ENCODE results near the gene LAMA2.

The LAMA2 gene

GRCh38 chr6:129551486-129551885, 668.5 kb downstream of the LAMA2 start:
- TF ChIP-seq POLR2AphosphoS5 (IDR thresholded peaks at IDR 0.05; ENCODE audit: low read depth, low read length) (no peak), TAF1 (IDR thresholded peaks at IDR 0.05; ENCODE audit: borderline replicate concordance, insufficient read depth, low read length) (no peak), FOXP2 (optimal IDR thresholded peaks at IDR 0.05; ENCODE audit: borderline replicate concordance, extremely low read depth, extremely low read length, insufficient read depth) (no peak), SIN3A (IDR thresholded peaks at IDR 0.05; ENCODE audit: borderline replicate concordance, insufficient read depth, low read length) (no peak)
- TF ChIP-seq, protein P1, sequence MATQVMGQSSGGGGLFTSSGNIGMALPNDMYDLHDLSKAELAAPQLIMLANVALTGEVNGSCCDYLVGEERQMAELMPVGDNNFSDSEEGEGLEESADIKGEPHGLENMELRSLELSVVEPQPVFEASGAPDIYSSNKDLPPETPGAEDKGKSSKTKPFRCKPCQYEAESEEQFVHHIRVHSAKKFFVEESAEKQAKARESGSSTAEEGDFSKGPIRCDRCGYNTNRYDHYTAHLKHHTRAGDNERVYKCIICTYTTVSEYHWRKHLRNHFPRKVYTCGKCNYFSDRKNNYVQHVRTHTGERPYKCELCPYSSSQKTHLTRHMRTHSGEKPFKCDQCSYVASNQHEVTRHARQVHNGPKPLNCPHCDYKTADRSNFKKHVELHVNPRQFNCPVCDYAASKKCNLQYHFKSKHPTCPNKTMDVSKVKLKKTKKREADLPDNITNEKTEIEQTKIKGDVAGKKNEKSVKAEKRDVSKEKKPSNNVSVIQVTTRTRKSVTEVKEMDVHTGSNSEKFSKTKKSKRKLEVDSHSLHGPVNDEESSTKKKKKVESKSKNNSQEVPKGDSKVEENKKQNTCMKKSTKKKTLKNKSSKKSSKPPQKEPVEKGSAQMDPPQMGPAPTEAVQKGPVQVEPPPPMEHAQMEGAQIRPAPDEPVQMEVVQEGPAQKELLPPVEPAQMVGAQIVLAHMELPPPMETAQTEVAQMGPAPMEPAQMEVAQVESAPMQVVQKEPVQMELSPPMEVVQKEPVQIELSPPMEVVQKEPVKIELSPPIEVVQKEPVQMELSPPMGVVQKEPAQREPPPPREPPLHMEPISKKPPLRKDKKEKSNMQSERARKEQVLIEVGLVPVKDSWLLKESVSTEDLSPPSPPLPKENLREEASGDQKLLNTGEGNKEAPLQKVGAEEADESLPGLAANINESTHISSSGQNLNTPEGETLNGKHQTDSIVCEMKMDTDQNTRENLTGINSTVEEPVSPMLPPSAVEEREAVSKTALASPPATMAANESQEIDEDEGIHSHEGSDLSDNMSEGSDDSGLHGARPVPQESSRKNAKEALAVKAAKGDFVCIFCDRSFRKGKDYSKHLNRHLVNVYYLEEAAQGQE (IDR thresholded peaks at IDR 0.05; ENCODE audit: insufficient read depth in 1 of 2, low read depth in 2 of 2, low read length in 2 of 2), result no peak

DNA sequence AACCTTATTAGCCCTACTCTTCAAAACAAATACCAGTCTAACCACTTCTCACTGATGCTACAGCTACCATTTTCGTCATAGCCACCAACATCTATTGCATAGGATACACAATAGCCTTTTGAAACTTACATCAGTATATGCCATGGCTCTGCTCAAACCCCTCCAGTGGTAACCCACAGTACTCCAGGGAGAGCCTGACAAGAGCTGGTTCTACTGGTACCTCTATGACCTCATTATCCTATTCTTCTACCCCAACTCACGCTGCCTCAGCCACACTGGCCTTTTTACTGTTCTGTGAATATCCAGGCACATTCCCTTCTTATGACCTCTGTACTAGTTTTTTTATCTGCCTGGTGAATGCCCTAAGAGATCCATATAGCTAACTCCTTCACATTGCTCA, 669.5 kb downstream of the LAMA2 start:
- TF ChIP-seq SIN3A (IDR thresholded peaks at IDR 0.05; ENCODE audit: borderline replicate concordance, insufficient read depth, low read length) (no peak), TAF1 (IDR thresholded peaks at IDR 0.05; ENCODE audit: borderline replicate concordance, insufficient read depth, low read length) (no peak), POLR2AphosphoS5 (IDR thresholded peaks at IDR 0.05; ENCODE audit: low read depth, low read length) (no peak)
- TF ChIP-seq, protein P1 (IDR thresholded peaks at IDR 0.05; ENCODE audit: insufficient read depth in 1 of 2, low read depth in 2 of 2, low read length in 2 of 2), result no peak

DNA sequence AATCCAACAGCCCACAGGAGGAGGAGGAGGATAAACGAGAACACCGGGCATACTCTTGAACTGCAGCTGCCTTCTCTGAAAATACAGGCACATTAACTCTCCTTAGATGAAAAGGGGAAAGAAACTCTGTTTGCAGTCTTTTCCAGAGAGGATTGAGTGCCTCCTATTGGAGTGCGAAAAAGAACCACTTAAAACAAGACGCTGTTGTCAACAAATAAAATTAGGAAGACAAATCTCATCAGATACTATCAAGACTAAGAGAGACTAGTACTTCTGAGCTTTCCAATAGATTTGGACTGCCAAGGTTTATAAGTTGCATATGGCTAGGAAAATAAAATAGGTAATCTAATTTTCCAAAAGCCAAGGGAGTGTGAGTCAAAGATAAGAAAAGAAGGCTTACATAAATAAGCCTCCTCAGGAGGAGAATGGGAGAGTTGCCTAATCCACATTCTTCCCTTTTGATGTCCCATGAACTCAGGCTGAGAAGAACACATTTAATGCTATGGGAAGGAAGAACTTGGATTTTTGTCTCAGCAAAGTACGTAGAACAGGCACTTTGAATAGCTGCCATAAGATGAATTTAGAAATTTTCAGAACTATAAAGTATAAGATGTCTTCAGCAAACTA, 672.4 kb downstream of the LAMA2 start:
- TF ChIP-seq FOXP2 (optimal IDR thresholded peaks at IDR 0.05; ENCODE audit: borderline replicate concordance, extremely low read depth, extremely low read length, insufficient read depth) (no peak), POLR2AphosphoS5 (IDR thresholded peaks at IDR 0.05; ENCODE audit: low read depth, low read length) (no peak), SIN3A (IDR thresholded peaks at IDR 0.05; ENCODE audit: borderline replicate concordance, insufficient read depth, low read length) (no peak), TAF1 (IDR thresholded peaks at IDR 0.05; ENCODE audit: borderline replicate concordance, insufficient read depth, low read length) (no peak)
- TF ChIP-seq, protein P1 (IDR thresholded peaks at IDR 0.05; ENCODE audit: insufficient read depth in 1 of 2, low read depth in 2 of 2, low read length in 2 of 2), result no peak

DNA sequence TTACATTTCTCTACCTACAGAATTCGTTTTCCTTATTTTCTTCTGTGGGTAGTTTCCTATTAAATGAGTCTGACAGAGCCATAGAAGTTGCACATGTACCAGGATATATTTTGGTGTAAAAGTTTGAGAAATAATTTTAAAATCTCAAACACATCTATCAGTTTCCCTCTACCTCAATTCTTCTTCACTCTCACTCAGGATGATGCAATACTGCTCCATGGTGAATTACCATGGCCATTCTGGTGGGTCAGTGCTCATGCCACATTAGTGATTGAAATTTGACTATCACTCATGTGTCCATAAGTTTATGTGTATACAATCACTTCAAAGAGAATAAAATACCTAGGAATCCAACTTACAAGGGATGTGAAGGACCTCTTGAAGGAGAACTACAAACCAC, 675.3 kb downstream of the LAMA2 start:
- no peak for TF ChIP-seq FOXP2 (optimal IDR thresholded peaks at IDR 0.05; ENCODE audit: borderline replicate concordance, extremely low read depth, extremely low read length, insufficient read depth)
- TF ChIP-seq POLR2AphosphoS5 (IDR thresholded peaks at IDR 0.05; ENCODE audit: low read depth, low read length), result no peak
- TF ChIP-seq, protein P1 (IDR thresholded peaks at IDR 0.05; ENCODE audit: insufficient read depth in 1 of 2, low read depth in 2 of 2, low read length in 2 of 2), result no peak
- no peak for TF ChIP-seq TAF1 (IDR thresholded peaks at IDR 0.05; ENCODE audit: borderline replicate concordance, insufficient read depth, low read length)
- no peak for TF ChIP-seq SIN3A (IDR thresholded peaks at IDR 0.05; ENCODE audit: borderline replicate concordance, insufficient read depth, low read length)

DNA sequence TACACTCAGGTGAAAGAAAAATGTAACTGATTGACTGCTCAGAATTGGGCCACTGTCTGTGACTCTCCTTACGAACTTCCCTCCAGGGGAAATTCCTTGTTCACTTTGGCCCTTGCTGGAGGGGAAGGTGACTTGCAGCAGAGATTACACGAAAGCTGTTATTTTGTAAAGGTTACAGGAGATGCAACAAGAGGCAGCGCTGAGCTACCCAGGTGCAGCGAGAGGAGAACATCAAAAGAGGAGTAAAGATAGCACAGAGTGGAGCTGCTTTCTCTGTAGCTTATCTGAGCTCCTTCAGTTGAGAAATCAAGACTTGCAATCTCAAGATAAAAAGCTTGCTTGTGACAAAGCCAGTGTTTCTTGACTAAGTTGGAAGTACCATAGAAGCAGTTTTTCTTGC, 682.4 kb downstream of the LAMA2 start:
- TF ChIP-seq FOXP2 (optimal IDR thresholded peaks at IDR 0.05; ENCODE audit: borderline replicate concordance, extremely low read depth, extremely low read length, insufficient read depth), result no peak
- no peak for TF ChIP-seq POLR2AphosphoS5 (IDR thresholded peaks at IDR 0.05; ENCODE audit: low read depth, low read length)
- no peak for TF ChIP-seq TAF1 (IDR thresholded peaks at IDR 0.05; ENCODE audit: borderline replicate concordance, insufficient read depth, low read length)
- TF ChIP-seq SIN3A (IDR thresholded peaks at IDR 0.05; ENCODE audit: borderline replicate concordance, insufficient read depth, low read length), result no peak
- TF ChIP-seq, protein P1 (IDR thresholded peaks at IDR 0.05; ENCODE audit: insufficient read depth in 1 of 2, low read depth in 2 of 2, low read length in 2 of 2), result no peak

Measured in PFSK-1 (cell line).